IPS-18c (cell line): Measurements from ENCODE around the gene CDH5.
"Not testable (repeated sequence)": the region's sequence is repeated elsewhere in the genome, so short reads cannot be mapped to it uniquely, and the experiment has no call there.

Experiments used
- H3K4me3 ChIP-seq: 2 replicates; pipeline ENCODE4 v1.7.0; 2013; ENCODE audit warnings: low read depth, mild to moderate bottlenecking, low read length, moderate library complexity; ENCODE audit not compliant: insufficient read depth
- H3K9me3 ChIP-seq: one replicate; pipeline ENCODE4 v1.6.1; 2013; ENCODE audit warnings: mild to moderate bottlenecking, low read length, moderate library complexity; ENCODE audit not compliant: control insufficient read depth, insufficient read depth

Gene CDH5

GRCh38 chr16:66366433-66367299 is at the start of gene CDH5:
Gene CDH5, plus strand, starts transcription at chr16:66366691. Its CDS starts 12,647 bp downstream, at chr16:66379338.
- no peak within 1 kb of the TSS; the same call in 1 of the 2 replicates for H3K4me3 ChIP-seq
- peaks cover 2% of the 10 kb centered on the region for H3K9me3 ChIP-seq

- H3K4me3 ChIP-seq: no peak overlapping the region
- H3K9me3 ChIP-seq: no peaks in the 10 kb centered on the region
Measured at GRCh38 chr16:66318505-66318904, 48.0 kb upstream of the CDH5 start.

GRCh38 chr16:66320774-66321173 is 45.7 kb upstream of the CDH5 start:
- H3K4me3 ChIP-seq: no peak overlapping the region
- H3K9me3 ChIP-seq: no peaks in the 10 kb centered on the region

- H3K4me3 ChIP-seq: no peak overlapping the region
- no peaks in the 10 kb centered on the region for H3K9me3 ChIP-seq
Measured at GRCh38 chr16:66322174-66322573, 44.3 kb upstream of the CDH5 start.

GRCh38 chr16:66324815-66325515 is 41.5 kb upstream of the CDH5 start:
- H3K9me3 ChIP-seq: no peaks in the 10 kb centered on the region
- no peak overlapping the region for H3K4me3 ChIP-seq

GRCh38 chr16:66325717-66326376 is 40.6 kb upstream of the CDH5 start:
- no peak overlapping the region for H3K4me3 ChIP-seq
- peaks cover 2% of the 10 kb centered on the region for H3K9me3 ChIP-seq

GRCh38 chr16:66326991-66327513 is 39.4 kb upstream of the CDH5 start:
- Histone ChIP-seq H3K4me3 (no peak overlapping the region), H3K9me3 (peaks cover 2% of the 10 kb centered on the region)

- H3K9me3 ChIP-seq: peaks cover 2% of the 10 kb centered on the region
Measured at GRCh38 chr16:66328282-66328681, 38.2 kb upstream of the CDH5 start.

GRCh38 chr16:66331464-66331863 is 35.0 kb upstream of the CDH5 start:
- not testable (repeated sequence) for H3K9me3 ChIP-seq, H3K4me3 ChIP-seq

More at GRCh38 chr16:66328282-66328681, 38.2 kb upstream of the CDH5 start:
- H3K4me3 ChIP-seq: no peak overlapping the region

- no peak overlapping the region for H3K4me3 ChIP-seq
Measured at GRCh38 chr16:66332634-66333610, 33.6 kb upstream of the CDH5 start.

GRCh38 chr16:66334853-66335574 is 31.5 kb upstream of the CDH5 start:
- H3K4me3 ChIP-seq: no peak overlapping the region
- peaks cover 2% of the 10 kb centered on the region for H3K9me3 ChIP-seq

More at GRCh38 chr16:66332634-66333610, 33.6 kb upstream of the CDH5 start:
- peaks cover 2% of the 10 kb centered on the region for H3K9me3 ChIP-seq

GRCh38 chr16:66335704-66336329 is 30.7 kb upstream of the CDH5 start:
- Histone ChIP-seq H3K9me3 (no peaks in the 10 kb centered on the region), H3K4me3 (no peak overlapping the region)

- Histone ChIP-seq H3K4me3 (no peak overlapping the region), H3K9me3 (no peaks in the 10 kb centered on the region)
Measured at GRCh38 chr16:66337463-66338188, 28.9 kb upstream of the CDH5 start.

GRCh38 chr16:66342294-66342900 is 24.1 kb upstream of the CDH5 start:
- Histone ChIP-seq H3K4me3 (no peak overlapping the region), H3K9me3 (no peaks in the 10 kb centered on the region)
